ENCODE measurements around the gene NCAPG2.

The NCAPG2 gene

DNA sequence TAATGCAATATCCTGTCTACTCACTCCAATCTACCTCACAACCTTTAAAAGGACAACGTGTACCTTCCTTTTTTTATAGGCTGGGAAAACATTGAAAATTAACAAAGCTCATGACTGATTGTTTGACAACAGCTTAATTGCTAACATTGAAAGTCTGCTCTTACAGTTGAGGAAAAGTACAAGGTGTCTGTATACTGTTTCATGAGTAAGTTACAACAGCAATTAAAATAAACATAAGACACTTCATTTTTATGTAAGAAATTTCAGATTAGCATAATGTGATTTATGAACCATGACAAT is 28.6 kb upstream of the NCAPG2 start:
- no peak for DNase-seq (ENCODE audit: low spot score)

DNA sequence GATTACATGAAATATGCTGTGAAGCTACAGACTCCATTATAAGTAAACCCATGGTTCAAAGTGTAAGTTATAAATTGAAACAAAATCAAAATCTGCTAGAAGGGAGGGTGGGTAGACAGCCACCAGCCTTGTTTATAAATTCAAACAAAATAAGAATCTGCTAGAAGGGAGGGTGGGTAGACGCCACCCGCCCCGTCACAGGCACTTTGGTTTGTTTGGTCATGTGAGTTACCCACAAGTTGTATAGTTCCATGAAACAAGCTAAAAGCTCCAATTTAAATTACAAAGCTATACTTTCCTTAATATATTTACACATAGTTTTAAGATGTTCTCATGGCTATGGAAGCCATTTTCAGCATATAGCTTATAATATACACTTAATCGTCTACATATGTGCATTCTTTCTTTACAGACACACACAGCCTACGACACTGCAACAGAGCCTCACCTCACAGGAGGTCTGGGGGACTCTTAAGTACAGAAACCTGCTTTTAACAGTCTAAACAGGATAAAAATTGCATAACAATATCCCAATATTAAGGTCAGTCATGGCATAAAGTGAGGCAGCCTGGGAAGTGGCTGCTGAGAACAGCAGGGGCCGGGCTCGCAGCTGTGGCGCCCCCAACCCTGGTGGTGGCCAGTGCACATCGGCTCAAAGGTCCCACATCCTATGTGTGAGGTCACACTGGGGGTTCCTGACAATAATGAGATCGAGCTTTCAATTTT is 28.1 kb upstream of the NCAPG2 start:
- no peak for DNase-seq (ENCODE audit: low spot score)

DNA sequence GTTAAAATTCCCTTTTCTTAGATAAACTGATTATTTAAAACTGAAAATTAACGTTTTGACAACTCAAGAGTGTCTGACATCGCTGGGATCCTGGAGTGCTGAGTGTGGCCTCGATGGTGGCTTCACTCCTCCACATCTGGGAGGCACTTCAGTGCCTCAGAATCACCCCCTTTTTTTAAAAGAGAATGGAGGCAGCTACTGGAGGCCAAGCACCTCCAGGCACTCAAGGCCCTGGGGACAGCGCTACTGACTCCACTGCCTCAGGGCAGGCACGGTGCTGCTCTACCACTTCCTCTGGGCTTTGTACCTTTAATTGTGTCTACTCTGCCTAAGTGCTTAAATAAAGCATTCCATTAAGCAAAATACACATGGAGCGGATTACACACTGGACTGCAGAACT is 27.2 kb upstream of the NCAPG2 start:
- no peak for DNase-seq (ENCODE audit: low spot score)

DNA sequence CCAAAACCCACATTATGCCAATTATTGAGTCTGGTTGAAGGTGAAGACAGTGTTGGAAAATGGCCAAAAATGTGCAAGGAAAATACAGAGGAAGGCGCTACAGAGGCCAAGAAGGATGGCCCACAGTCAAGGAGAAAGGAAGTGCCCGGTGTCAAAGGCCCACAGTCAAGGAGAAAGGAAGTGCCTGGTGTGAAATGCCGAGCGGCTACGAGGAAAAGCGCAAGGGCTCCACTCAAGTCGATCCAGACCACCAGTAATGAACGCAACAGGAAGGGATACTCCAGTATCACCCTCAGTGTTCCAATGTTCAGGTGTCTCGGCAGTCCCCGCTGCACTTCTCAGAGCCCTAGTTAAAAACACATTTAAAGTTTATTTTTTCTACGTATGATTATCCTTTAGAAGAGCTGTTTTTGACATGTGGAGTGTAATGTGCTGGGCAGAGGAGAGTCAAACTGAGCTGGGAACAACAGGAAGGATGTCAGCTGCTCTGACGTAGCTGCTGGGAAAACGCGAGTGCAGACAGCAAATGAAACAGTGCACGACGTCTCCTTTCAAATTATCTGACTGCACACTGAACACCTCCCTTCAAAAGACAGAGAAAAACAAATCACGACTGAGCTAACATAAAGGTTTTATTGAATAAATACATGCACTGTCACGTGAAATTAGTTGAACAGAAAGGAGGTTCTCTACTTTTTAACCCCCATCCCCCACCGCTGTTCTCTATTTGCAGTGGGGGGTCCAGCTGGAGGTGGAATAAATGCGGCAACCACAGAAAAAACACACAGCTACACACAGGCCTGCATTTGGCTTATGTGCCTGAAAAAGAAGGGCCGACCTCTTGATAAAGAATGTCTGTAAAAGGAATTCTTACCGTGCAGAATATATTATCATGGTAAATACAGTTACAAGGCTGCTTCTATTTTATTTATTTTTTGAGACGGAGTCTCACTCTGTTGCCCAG is 26.1 kb upstream of the NCAPG2 start:
- DNase-seq (ENCODE audit: low spot score), result no peak

DNA sequence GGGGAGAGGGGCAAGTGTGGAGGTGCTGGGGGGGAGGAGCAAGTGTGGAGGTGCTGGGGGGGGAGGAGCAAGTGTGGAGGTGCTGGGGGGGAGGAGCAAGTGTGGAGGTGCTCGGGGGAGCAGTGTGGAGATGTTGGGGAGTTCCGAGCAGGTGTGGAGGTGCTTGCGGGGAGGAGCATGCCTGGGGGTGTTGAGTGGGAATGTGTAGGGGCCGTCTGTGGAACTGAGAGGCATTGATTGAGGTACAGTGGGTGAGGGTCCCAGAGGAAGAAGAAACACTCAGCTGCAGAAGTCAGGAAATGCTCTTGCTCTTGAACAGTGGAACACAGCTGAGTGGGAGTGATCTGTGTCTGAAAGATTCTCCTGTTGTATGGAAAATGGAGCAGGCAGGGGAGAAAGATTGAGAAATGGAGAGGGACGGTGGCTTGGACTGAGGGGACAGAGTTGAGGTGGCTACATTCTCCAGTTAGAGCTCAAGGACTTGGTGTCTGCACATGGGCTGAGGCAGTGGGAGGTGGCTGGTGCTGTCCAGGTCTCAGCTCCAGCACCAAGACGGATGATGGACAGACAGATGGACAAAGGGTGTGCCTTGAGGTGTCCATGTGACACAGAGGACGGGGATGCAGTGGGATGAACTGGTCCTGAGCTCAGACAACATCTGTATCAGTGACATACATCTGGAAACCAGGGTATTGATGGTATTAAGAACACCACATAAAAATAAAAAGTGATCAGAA is 25.2 kb upstream of the NCAPG2 start:
- DNase-seq (ENCODE audit: low spot score), result no peak

DNA sequence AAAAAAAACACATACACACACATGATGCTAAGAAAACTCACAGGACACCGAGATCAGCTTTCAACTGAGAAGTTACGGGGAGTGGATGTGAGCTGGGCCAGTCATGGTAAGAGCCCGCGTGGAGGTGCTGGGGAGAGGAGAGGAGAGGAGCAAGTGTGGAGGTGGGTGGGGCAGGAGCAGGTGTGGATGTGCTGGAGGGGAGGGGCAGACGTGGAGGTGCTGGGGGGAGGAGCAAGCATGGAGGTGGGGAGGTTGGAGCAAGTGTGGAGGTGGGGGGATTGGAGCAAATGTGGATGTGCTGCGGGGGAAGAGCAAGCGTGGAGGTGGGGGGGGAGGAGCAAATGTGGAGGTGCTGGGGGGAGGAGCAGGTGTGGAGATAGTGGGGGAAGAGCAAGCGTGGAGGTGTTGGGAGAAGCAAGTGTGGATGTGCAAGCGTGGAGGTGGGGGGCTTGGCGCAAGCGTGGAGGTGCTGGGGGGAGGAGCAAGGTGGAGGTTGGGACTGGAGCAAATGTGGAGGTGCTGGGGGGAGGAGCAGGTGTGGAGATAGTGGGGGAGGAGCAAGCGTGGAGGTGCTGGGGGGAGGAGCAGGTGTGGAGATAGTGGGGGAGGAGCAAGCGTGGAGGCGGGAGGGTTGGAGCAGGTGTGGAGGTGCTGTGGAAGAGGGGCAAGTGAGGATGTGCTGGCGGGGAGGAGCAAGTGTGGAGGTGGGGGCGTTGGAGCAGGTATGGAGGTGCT is 24.5 kb upstream of the NCAPG2 start:
- DNase-seq (ENCODE audit: low spot score), result no peak

DNA sequence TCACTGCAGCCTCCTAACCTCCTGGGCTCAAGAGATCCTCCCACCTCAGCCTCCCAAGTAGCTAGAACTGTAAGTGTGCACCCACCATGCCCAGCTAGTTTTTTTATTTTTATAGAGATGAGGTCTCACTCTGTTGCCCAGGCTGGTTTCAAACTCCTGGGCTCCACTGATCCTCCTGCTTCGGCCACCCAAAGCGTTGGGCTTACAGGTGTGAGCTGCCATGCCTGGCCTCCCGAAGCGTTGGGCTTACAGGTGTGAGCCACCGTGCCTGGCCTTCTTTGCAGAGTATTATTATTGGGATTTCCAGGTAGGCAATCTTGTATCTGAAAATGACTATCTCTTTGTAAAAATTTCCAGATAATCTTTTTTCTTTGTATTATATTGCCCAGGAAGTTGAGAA is 23.1 kb upstream of the NCAPG2 start:
- DNase-seq (ENCODE audit: low spot score), result no peak

DNA sequence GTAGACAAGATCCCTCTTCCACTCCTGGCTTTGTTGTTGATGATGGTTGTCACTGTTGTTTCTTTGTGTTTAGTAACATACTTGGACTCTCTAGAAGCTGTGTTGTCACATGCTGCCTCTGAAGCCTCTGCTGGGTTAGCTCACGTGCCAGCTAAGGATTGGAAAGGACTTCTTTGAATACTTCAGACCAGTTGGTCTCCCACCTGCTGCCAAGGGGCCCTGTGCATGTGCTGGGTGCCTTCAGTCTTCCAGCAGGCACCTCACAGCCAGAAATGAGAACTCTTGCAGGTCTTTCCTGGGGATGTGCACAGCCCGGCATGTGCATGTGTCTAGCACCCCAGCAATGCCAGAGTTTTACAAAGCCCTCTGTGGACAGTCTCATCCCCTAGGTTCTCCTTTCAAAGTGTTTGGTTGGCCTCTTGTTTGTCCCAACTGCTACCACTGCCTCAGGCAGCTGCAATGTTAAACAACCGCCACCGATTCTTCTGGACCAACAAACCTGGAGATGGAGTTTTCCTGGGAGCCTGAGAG is 21.7 kb upstream of the NCAPG2 start:
- DNase-seq (ENCODE audit: low spot score), result no peak

DNA sequence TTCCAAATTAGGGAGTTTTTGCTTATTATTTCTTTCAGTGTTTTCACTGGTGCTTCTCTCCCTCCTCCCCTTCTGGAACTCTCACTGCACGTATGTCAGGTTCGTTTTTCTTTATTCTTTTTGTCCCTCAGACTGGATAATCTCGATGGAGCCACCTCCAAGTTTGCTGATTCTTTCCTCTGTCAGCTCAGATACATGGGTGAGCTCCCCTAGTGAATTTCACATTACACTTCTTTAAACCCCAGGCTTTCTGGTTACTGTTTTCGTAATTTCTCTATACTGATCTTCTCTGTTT is 20.8 kb upstream of the NCAPG2 start:
- DNase-seq (ENCODE audit: low spot score), result no peak

DNA sequence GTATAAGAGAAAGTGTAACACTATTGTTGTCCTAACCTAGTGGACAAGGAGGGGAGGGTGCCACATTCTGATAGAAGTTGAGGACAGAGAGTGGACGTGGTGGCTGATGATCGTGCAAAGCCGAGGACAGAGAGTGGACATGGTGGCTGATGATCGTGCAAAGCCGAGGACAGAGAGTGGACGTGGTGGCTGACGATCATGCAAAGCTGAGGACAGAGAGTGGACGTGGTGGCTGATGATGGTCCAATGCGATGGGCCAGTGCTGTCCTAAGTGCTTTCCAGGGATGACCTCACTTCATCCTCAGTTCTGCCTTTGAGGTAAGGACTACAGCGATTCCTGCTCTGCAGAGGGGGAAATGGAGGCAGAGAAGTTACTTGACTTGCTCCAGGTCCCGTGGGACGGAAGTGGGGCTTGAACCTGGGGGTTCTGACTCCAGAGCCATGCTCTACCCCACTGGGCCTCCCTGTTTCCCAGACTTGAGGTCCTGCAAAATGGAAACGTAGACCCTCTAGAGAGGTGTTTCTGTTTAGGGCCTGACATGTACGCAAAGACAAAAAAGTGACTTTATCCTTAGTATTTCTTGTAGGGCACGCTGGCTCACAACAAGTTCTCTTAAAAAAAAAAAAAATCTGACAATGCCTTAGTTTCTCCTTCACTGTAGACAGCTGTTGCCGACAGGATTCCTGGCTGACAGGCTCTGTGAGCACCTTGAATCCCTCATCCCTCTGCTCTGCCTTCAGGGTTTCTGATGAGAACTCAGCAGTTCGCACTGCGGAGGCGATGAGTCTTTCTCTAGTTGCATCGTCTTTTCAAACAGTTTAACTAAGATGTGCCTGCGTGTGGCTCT is 20.3 kb upstream of the NCAPG2 start:
- no peak for DNase-seq (ENCODE audit: low spot score)

DNA sequence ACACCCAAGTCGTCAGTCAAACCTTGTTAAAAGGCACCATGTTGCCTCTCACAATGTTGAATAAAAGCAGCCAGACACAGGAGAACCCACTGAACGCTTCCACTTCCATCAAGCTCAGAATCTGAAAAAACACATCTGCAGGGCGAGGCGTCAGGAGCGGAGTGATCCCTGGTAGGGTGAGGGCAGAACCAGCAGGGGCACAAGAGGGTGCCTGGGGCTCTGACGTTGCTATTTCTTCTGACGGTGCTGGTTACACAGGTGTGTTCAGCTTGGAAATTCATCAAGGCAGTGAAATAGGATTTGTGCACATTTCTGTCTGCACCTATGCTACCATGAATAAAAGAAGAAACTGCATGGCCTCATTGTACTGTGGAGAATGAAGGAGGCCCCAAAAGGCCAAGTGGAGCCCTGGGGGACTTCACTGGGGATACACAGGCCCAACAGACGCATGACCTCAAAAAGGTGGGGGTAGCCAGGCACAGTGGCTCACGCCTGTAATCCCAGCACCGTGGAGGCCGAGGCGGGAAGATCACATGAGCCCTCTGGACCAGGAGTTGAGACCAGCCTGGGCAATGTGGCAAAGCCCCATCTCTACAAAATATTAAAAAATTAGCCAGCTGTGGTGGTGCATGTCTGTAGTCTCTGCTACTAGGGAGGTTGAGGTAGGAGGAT is 19.2 kb upstream of the NCAPG2 start:
- no peak for DNase-seq (ENCODE audit: low spot score)

DNA sequence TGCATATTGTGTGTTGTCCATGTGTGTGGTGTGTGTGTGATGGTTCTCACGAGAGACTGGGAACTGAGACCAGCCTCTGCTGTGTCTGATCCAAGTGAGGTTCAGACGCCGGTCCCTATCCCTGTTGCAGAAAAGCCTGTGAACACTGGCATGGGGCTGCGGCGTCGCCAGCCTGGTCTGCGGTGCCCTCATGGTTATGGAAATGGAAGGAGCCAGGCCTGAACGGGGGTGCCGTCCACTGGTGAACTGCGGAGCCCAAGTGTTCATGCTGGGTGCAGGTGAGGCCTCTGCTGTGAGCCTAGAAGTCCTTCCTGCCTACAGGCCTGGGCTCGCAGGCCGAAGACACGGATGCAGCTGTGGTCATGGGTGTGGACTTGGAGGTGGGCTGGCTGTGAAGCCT is 18.7 kb upstream of the NCAPG2 start:
- no peak for DNase-seq (ENCODE audit: low spot score)

DNA sequence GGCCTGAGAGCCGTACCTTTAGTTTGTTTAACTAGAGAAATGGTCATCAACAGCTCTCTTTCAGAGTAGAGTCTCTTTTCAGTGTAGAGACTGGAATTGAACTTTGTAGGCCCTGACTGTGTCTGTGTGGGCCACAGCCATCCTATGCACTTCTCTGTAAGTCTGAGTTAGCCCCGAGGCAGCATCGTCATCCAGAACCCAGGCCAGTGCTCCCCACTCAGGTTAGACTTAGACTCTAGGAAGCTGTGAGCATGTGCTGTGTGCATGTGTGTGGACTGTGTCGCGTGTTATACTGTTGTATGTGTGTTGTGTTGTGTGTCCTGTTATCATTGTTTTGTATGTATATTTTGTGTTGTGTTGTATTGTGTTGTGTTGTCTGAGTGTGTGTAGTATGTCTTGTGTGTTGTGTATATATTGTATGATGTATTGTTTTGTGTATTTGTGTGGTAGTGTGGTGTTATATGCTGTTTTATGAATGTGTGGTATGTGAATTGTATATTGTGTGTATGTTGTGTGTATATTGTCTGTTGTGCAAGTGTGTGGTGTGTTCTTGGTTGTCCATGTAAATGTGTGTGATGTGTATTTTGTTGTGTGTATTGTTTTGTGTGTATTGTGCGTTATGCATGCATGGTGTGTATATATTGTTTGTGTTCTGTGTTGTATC is 18.1 kb upstream of the NCAPG2 start:
- DNase-seq (ENCODE audit: low spot score), result no peak

DNA sequence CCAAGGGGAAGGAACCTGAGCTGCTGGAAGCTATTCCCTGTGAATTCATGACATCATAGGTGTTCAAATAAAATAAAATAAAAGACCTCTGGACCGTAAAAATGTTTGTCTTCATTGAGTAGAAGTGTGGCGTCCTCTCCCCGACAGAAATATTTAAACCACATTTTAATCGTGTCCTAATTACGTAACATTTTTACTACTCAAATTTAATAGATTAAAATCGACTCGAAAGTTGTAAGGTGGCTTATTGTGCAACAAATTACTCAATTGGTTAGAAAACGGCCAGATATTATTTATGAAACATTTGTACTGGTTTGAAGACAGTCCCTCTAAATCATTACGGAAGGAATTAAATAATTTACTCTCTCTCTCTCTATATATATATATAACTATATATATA is 15.5 kb upstream of the NCAPG2 start:
- DNase-seq (ENCODE audit: low spot score), result no peak

DNA sequence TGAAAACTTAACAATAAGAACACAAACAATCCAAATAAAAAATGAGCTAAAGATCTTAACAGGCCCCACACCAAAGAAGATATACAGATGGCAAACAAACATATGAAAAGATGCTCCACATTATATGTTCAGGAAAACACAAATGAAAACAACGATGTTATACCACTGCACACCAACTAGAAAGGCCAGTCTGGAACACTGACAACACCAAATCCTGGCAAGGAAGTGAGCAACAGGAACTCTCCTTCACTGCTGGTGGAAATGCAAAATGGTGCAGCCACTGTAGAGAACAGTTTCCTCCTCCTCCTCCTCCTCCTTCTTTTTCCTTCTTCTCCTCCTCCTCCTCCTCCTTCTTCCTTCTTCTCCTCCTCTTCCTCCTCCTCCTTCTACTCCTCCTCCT is 12.2 kb upstream of the NCAPG2 start:
- no peak for DNase-seq (ENCODE audit: low spot score)

DNA sequence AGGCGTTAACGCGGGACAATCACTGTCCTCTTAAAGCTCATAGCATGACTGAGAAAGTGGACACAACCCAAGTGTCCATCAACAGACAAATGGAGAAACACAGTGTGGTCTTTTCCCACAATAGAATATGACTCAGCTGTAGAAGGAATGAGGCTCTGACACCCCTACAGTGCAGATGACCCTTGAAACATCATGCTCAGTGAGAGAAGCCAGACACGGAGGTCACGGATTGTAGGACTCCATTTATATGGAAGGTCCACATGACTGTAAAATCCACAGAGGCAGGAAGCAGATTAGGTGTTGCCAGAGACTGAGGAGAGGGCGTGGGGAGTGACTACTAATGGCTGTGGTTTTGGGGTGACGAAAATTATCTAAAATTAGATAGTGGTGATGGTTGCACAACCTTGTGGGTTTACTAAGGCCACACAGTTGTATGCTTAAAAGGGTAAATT is 6.1 kb upstream of the NCAPG2 start:
- DNase-seq (ENCODE audit: low spot score), result peak; percentile 24

DNA sequence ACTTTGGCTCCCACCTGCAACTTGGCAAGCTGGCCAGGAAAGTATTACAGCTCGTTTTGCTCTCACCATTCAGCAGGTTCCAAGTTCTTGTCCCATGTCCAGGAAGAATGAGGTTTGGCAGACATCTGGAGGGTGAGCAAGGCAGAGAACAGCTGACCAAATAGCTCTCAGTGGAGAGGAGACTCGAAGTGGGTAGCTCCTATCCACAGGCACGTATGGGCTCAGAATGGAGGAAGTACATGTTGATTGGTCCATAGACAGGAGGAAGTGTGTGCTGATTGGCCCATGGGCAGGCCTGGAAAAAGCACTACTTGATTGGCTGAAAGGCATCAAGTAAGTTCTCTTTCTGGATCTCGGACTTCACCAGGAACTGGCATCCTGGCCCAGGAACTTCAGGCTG is 3.0 kb upstream of the NCAPG2 start:
- DNase-seq (ENCODE audit: low spot score), result no peak

DNA sequence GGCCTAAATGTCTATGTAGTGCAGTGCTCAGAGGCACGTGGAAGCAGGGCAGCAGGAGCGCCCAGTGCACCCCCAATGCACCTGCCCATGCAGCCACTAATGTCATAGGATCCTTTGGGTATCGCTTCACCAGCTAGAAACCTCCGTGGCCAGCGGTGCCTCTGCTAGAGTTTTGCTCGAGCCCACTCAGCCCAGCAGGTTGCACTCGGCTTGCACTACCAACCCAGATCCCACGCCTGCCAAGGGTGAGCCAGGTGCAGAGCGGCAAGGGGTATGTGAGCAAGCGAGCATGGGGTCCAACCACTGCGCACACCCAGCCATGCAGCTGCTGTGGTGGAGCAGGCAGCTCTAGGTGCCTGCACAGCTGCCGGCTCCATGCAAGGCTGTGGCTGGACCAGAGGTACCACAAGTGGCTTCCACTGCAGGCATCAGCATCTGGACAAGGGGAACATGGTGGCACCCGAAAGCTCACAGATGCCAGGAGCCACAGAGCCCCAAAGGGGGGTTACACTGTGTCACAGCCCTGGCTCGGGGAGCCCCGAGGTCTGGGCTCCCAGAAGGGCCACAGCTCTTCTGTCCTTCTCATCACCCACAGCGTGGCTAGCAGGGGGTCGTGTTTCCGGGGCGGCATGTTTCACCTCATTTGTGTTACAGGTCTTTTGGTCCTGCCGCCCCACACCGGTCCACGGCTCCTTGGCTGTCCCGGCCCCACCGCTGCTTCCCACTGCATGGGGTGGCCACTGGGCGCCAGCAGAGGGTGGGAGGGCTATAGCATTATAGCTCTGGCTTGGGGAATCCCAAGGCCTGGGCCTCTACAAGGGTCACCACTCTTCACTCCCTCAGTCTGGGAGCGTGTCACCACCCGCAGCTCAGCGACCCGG is 2.3 kb upstream of the NCAPG2 start:
- DNase-seq (ENCODE audit: low spot score), result no peak

DNA sequence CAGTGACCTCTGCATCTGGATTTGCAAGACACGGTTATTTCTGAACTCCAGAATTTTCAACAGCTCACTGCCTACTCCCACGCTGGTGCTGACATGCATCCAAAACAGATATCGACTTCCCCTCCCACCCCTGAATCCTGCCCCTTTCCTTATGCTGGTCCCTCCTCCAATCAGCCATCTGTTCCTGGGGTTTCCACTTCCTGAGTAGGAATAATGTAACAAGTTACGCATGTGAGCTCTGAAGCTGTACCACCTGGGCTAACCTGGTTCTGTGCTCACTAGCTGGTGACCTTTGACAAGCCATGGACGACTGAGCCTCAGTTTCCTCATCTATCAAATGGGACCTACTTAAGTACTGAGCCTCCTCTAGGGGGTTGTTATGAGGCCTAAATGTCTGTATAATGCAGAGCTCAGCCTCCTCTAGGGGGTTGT is 1.7 kb upstream of the NCAPG2 start:
- no peak for DNase-seq (ENCODE audit: low spot score)
